Measurements from ENCODE around the gene CITED1. TPM values are rescaled to one million over a fixed set of nuclear protein-coding genes. Genes with fewer than 3 reads are reported as not detected.
"Not testable (repeated sequence)": the region's sequence is repeated elsewhere in the genome, so short reads cannot be mapped to it uniquely, and the experiment has no call there.

Gene CITED1
- total RNA-seq, 1 donor from 2014 or later: not detected

GRCh38 chrX:72326605-72327300 lies 21.0 kb upstream of the CITED1 start:
- TF ChIP-seq CTCF (IDR thresholded peaks at IDR 0.05): no peak
- DNase-seq (no peak), ATAC-seq (ENCODE audit: low read depth) (no peak)
- intact Hi-C loops (cut with micrococcal nuclease): no loop called here
- Mint-ChIP-seq H3K27me3 (no peaks in the 10 kb centered on the region), H3K36me3 (ENCODE audit: low read depth) (peaks cover 13% of the 10 kb centered on the region), H3K9me3 (peaks cover 2% of the 10 kb centered on the region), H3K27ac (no peak overlapping the region), H3K4me1 (no peaks in the 10 kb centered on the region), H3K4me3 (no peak overlapping the region)
- POLR2A ChIA-PET: no interaction called here
- CTCF ChIA-PET: no interaction called here

- H3K4me3 Mint-ChIP-seq; H3K27me3 Mint-ChIP-seq; H3K9me3 Mint-ChIP-seq; H3K4me1 Mint-ChIP-seq; H3K36me3 Mint-ChIP-seq (ENCODE audit: low read depth); ATAC-seq (ENCODE audit: low read depth); intact Hi-C loops (cut with micrococcal nuclease); POLR2A ChIA-PET; CTCF ChIA-PET; H3K27ac Mint-ChIP-seq; DNase-seq: not testable (repeated sequence)
These were observed 13.9 kb upstream of the CITED1 start for GRCh38 chrX:72319651-72320050.

- intact Hi-C loops (cut with micrococcal nuclease): no loop called here
- CTCF ChIA-PET: no interaction called here
- no peaks in the 10 kb centered on the region for H3K4me1 Mint-ChIP-seq
- DNase-seq (no peak), ATAC-seq (ENCODE audit: low read depth) (no peak)
- H3K4me3 Mint-ChIP-seq: no peak overlapping the region
- no peaks in the 10 kb centered on the region for H3K9me3 Mint-ChIP-seq
- H3K27ac Mint-ChIP-seq: no peak overlapping the region
- POLR2A ChIA-PET: no interaction called here
- H3K27me3 Mint-ChIP-seq: peaks cover 5% of the 10 kb centered on the region
- no peak for TF ChIP-seq CTCF (IDR thresholded peaks at IDR 0.05)
- H3K36me3 Mint-ChIP-seq (ENCODE audit: low read depth): no peaks in the 10 kb centered on the region
These were observed 11.4 kb upstream of the CITED1 start for GRCh38 chrX:72317139-72317538.

GRCh38 chrX:72316408-72317110 lies 10.8 kb upstream of the CITED1 start:
- Mint-ChIP-seq H3K27me3 (peaks cover 6% of the 10 kb centered on the region), H3K9me3 (no peaks in the 10 kb centered on the region), H3K4me1 (no peaks in the 10 kb centered on the region), H3K4me3 (no peak overlapping the region), H3K36me3 (ENCODE audit: low read depth) (no peaks in the 10 kb centered on the region), H3K27ac (no peak overlapping the region)
- ChIA-PET CTCF (no interaction called here), POLR2A (no interaction called here)
- TF ChIP-seq CTCF (IDR thresholded peaks at IDR 0.05): no peak
- ATAC-seq (ENCODE audit: low read depth) (no peak), DNase-seq (no peak)
- intact Hi-C loops (cut with micrococcal nuclease): no loop called here

- no peak for TF ChIP-seq CTCF (IDR thresholded peaks at IDR 0.05)
- ChIA-PET POLR2A (no interaction called here), CTCF (no interaction called here)
- H3K27ac Mint-ChIP-seq: no peak overlapping the region
- no peaks in the 10 kb centered on the region for H3K4me1 Mint-ChIP-seq
- H3K9me3 Mint-ChIP-seq: no peaks in the 10 kb centered on the region
- ATAC-seq (ENCODE audit: low read depth) (no peak), DNase-seq (no peak)
- H3K36me3 Mint-ChIP-seq (ENCODE audit: low read depth): no peaks in the 10 kb centered on the region
- H3K27me3 Mint-ChIP-seq: peaks cover 7% of the 10 kb centered on the region
- intact Hi-C loops (cut with micrococcal nuclease): no loop called here
- H3K4me3 Mint-ChIP-seq: no peak overlapping the region
These were observed 9.2 kb upstream of the CITED1 start for GRCh38 chrX:72314881-72315280.
